ENCODE data around the gene ISLR. TPM values are rescaled to one million over a fixed set of nuclear protein-coding genes. Genes with fewer than 3 reads are reported as not detected.

The ISLR gene
- total and polyA plus RNA-seq, 4 donors: 2.4 to 4.2 (median 3.5) TPM

DNA sequence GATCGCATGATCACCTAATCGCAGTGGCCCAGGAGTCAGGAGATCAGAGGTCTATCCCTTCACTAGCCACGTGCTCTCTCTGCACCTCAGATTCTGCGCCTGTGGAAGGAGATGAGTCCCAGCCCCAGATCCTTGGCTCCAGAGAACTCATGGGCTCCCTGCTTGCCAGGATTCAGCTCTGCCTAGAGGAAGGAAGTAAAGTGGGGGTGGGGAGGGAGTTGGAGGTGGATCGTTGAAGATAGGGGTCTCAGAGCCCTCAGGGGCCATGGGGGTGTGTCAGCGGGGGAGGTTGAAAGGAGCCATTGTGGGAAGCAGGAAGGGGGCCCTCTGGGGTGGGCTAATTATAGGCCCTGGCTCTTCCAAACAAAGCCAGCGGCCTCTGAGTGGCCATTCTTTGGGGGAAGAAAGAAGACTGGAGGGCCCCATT lies 40.4 kb downstream of the ISLR start:
- no peaks in the 10 kb centered on the region for H3K4me1 ChIP-seq (ENCODE audit: control insufficient read depth in 4 of 4, insufficient read depth in 4 of 4, low read length in 3 of 4)
- no peak overlapping the region for H3K27ac ChIP-seq (ENCODE audit: low read depth in 1 of 2, low read length in 2 of 2)
- TF ChIP-seq GABPA (IDR thresholded peaks at IDR 0.05 in 1 of 2, conservative IDR thresholded peaks at IDR 0.05 in 1 of 2) (no peak), HNF4A (conservative IDR thresholded peaks at IDR 0.05) (no peak), SP1 (IDR thresholded peaks at IDR 0.05) (no peak)
- no peak for DNase-seq (ENCODE audit: low spot score)
- H3K36me3 ChIP-seq (ENCODE audit: control insufficient read depth in 4 of 4, insufficient read depth in 3 of 4, low read depth in 1 of 4, low read length in 3 of 4): no peaks in the 10 kb centered on the region
- H3K4me3 ChIP-seq (ENCODE audit: low read depth in 1 of 3, low read length in 3 of 3): no peak overlapping the region
- no peak overlapping the region for H3K9ac ChIP-seq (ENCODE audit: low read depth in 1 of 2, low read length in 2 of 2)
- H3K9me3 ChIP-seq (ENCODE audit: control insufficient read depth in 4 of 4, low read length in 3 of 4): no peaks in the 10 kb centered on the region
- peaks cover 0 to 3% (median 0%) of the 10 kb centered on the region in 4 donors for H3K27me3 ChIP-seq (ENCODE audit: control insufficient read depth in 4 of 4, insufficient read depth in 4 of 4, low read length in 3 of 4)
- 77% methylated on average over 7 of the region's 7 CpGs for WGBS

DNA sequence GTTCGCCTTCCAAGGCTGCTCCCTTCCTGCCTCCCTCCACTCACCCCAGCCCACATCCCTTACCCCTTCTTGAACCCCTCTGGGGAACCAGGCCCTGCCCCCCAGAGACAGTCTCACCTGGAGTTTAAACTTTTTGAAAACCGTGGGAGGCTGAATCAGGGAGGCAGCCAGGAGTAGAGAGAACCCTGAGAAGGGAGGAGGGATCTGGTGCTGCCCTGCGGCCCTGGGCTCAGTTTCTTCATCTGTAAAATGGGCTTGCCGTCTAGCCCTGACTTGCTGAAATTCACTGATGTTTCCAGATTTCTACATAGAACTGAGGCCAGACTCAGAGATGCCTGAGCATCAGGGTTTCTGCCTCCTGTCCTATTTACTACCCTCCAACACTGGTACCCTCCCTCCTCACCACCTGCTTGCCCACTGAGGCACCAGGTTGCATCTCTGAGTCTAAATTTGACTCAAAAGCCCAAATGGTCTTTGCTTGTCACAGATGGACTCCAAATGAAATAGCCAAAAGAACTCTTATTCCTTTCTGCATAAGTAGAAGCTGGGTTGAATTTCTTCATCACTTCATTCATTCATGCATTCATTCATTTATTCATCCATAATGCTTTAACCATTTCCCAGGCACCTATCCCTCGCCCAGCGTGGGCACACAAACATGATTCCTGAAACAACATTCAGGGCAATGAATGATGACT lies 41.0 kb downstream of the ISLR start:
- DNase-seq (ENCODE audit: low spot score): no peak
- Histone ChIP-seq H3K27ac (ENCODE audit: low read depth in 1 of 2, low read length in 2 of 2) (no peak overlapping the region), H3K9ac (ENCODE audit: low read depth in 1 of 2, low read length in 2 of 2) (no peak overlapping the region), H3K27me3 (ENCODE audit: control insufficient read depth in 4 of 4, insufficient read depth in 4 of 4, low read length in 3 of 4) (peaks cover 0 to 3% (median 0%) of the 10 kb centered on the region in 4 donors), H3K36me3 (ENCODE audit: control insufficient read depth in 4 of 4, insufficient read depth in 3 of 4, low read depth in 1 of 4, low read length in 3 of 4) (no peaks in the 10 kb centered on the region), H3K4me1 (ENCODE audit: control insufficient read depth in 4 of 4, insufficient read depth in 4 of 4, low read length in 3 of 4) (no peaks in the 10 kb centered on the region), H3K9me3 (ENCODE audit: control insufficient read depth in 4 of 4, low read length in 3 of 4) (no peaks in the 10 kb centered on the region), H3K4me3 (ENCODE audit: low read depth in 1 of 3, low read length in 3 of 3) (no peak overlapping the region)
- WGBS: 79% methylated on average over 6 of the region's 6 CpGs
- TF ChIP-seq GABPA (IDR thresholded peaks at IDR 0.05 in 1 of 2, conservative IDR thresholded peaks at IDR 0.05 in 1 of 2): no peak
- no peak for TF ChIP-seq YY1 (IDR thresholded peaks at IDR 0.05)
- TF ChIP-seq EGR1 (IDR thresholded peaks at IDR 0.05; ENCODE audit: low read depth in 2 of 2): no peak
- TF ChIP-seq FOXA2 (IDR thresholded peaks at IDR 0.05): no peak
- TF ChIP-seq, protein P1, sequence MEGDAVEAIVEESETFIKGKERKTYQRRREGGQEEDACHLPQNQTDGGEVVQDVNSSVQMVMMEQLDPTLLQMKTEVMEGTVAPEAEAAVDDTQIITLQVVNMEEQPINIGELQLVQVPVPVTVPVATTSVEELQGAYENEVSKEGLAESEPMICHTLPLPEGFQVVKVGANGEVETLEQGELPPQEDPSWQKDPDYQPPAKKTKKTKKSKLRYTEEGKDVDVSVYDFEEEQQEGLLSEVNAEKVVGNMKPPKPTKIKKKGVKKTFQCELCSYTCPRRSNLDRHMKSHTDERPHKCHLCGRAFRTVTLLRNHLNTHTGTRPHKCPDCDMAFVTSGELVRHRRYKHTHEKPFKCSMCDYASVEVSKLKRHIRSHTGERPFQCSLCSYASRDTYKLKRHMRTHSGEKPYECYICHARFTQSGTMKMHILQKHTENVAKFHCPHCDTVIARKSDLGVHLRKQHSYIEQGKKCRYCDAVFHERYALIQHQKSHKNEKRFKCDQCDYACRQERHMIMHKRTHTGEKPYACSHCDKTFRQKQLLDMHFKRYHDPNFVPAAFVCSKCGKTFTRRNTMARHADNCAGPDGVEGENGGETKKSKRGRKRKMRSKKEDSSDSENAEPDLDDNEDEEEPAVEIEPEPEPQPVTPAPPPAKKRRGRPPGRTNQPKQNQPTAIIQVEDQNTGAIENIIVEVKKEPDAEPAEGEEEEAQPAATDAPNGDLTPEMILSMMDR (IDR thresholded peaks at IDR 0.05; ENCODE audit: low read depth, low read length, missing input control): no peak

DNA sequence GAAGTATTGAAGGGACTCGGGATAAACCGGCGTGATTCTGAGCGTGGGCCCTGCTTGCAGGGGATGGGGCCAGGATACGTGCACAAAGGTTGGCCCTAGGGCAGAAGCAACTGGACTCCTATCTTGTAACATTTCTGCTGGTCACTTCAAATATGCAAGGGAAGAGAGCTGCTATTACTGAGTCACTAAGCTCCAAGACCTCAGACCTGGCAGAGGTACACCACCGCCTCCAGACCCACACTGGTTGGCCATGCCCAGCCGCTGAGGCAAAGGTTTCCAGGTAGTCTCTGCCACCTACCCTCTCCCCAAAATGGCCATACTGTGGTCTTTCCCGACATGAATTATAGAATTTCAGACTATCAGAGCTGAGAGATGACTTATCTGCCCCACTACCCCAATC lies 42.4 kb downstream of the ISLR start:
- Histone ChIP-seq H3K27ac (ENCODE audit: low read depth in 1 of 2, low read length in 2 of 2) (no peak overlapping the region), H3K36me3 (ENCODE audit: control insufficient read depth in 4 of 4, insufficient read depth in 3 of 4, low read depth in 1 of 4, low read length in 3 of 4) (no peaks in the 10 kb centered on the region), H3K9ac (ENCODE audit: low read depth in 1 of 2, low read length in 2 of 2) (no peak overlapping the region), H3K27me3 (ENCODE audit: control insufficient read depth in 4 of 4, insufficient read depth in 4 of 4, low read length in 3 of 4) (peaks cover 0 to 3% (median 0%) of the 10 kb centered on the region in 4 donors), H3K4me1 (ENCODE audit: control insufficient read depth in 4 of 4, insufficient read depth in 4 of 4, low read length in 3 of 4) (no peaks in the 10 kb centered on the region), H3K4me3 (ENCODE audit: low read depth in 1 of 3, low read length in 3 of 3) (no peak overlapping the region), H3K9me3 (ENCODE audit: control insufficient read depth in 4 of 4, low read length in 3 of 4) (no peaks in the 10 kb centered on the region)
- no peak for TF ChIP-seq YY1 (IDR thresholded peaks at IDR 0.05)
- DNase-seq (ENCODE audit: low spot score): no peak
- 69% methylated on average over 8 of the region's 8 CpGs for WGBS

DNA sequence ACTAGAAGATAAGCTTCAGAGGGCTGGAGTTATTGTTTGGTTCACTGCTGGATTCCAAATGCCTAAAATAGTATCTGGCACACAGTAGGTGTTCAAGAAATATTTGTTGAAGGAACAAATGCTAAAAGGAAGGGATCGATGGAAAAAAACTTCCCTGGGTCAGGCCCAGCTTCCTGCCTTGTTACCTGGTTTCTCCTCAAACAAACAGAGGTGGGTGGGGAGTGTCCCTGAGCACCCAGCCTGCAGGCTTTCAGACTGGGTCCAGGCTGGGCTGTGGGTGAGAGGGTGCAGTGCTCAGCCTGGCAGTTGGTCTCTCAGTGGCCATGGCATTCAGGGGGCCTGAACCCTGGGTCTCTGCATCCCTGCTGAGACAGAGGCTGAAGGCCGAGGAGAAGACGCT lies 43.4 kb downstream of the ISLR start:
- no peak for TF ChIP-seq FOXA1 (IDR thresholded peaks at IDR 0.05)
- TF ChIP-seq EGR1 (IDR thresholded peaks at IDR 0.05; ENCODE audit: low read depth in 2 of 2): no peak
- no peak for TF ChIP-seq HNF4A (conservative IDR thresholded peaks at IDR 0.05)
- no peak for TF ChIP-seq JUND (IDR thresholded peaks at IDR 0.05)
- TF ChIP-seq, protein P2, sequence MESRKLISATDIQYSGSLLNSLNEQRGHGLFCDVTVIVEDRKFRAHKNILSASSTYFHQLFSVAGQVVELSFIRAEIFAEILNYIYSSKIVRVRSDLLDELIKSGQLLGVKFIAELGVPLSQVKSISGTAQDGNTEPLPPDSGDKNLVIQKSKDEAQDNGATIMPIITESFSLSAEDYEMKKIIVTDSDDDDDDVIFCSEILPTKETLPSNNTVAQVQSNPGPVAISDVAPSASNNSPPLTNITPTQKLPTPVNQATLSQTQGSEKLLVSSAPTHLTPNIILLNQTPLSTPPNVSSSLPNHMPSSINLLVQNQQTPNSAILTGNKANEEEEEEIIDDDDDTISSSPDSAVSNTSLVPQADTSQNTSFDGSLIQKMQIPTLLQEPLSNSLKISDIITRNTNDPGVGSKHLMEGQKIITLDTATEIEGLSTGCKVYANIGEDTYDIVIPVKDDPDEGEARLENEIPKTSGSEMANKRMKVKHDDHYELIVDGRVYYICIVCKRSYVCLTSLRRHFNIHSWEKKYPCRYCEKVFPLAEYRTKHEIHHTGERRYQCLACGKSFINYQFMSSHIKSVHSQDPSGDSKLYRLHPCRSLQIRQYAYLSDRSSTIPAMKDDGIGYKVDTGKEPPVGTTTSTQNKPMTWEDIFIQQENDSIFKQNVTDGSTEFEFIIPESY (IDR thresholded peaks at IDR 0.05): no peak
- TF ChIP-seq, protein P1 (IDR thresholded peaks at IDR 0.05; ENCODE audit: low read depth, low read length, missing input control): no peak
- TF ChIP-seq, protein P3, sequence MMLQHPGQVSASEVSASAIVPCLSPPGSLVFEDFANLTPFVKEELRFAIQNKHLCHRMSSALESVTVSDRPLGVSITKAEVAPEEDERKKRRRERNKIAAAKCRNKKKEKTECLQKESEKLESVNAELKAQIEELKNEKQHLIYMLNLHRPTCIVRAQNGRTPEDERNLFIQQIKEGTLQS (IDR thresholded peaks at IDR 0.05): no peak
- TF ChIP-seq, protein P4, sequence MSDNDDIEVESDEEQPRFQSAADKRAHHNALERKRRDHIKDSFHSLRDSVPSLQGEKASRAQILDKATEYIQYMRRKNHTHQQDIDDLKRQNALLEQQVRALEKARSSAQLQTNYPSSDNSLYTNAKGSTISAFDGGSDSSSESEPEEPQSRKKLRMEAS (IDR thresholded peaks at IDR 0.05): no peak
- 73% methylated on average over 3 of the region's 3 CpGs for WGBS
- H3K4me1 ChIP-seq (ENCODE audit: control insufficient read depth in 4 of 4, insufficient read depth in 4 of 4, low read length in 3 of 4): no peaks in the 10 kb centered on the region

More for the DNA sequence above, 43.4 kb downstream of the ISLR start:
- Histone ChIP-seq H3K36me3 (ENCODE audit: control insufficient read depth in 4 of 4, insufficient read depth in 3 of 4, low read depth in 1 of 4, low read length in 3 of 4) (no peaks in the 10 kb centered on the region), H3K27ac (ENCODE audit: low read depth in 1 of 2, low read length in 2 of 2) (no peak overlapping the region), H3K4me3 (ENCODE audit: low read depth in 1 of 3, low read length in 3 of 3) (no peak overlapping the region), H3K9me3 (ENCODE audit: control insufficient read depth in 4 of 4, low read length in 3 of 4) (no peaks in the 10 kb centered on the region), H3K27me3 (ENCODE audit: control insufficient read depth in 4 of 4, insufficient read depth in 4 of 4, low read length in 3 of 4) (peaks cover 0 to 3% (median 1%) of the 10 kb centered on the region in 4 donors), H3K9ac (ENCODE audit: low read depth in 1 of 2, low read length in 2 of 2) (no peak overlapping the region)
- DNase-seq (ENCODE audit: low spot score): no peak
